K562 (cell line): ENCODE results near the gene ADGRE2. TPM values are rescaled to one million over a fixed set of nuclear protein-coding genes. Genes with fewer than 3 reads are reported as not detected.

Experiments used
- ATAC-seq: fragments of 200-7000 bp; cut with Tn5 transposase; 3 replicates; pipeline ENCODE4 v1.9.1; 2020; ENCODE audit warnings: moderate library complexity
- BruUV-seq: library from RNA; stranded (reverse); fragments of 400-500 nt; replicated peaks from 2 replicates; lab custom pipeline; 2021; lab: Mats Ljungman, UMichigan
- CTCF ChIA-PET: fragments of 300-600 bp; formaldehyde crosslinking; extraction: SDS; loops from one replicate; lab custom pipeline; 2021; ENCODE audit warnings: low intra/inter-chr PET ratio; lab: Yijun Ruan, JAX
- POLR2A ChIA-PET: fragments of 300-600, 350-650 bp; sonication (Branson Sonifier 250); formaldehyde crosslinking; extraction: SDS; loops from one replicate; lab custom pipeline; 2021; ENCODE audit warnings: antibody characterized with exemption, inconsistent platforms; lab: Yijun Ruan, JAX
- DNase-seq, 4 experiments: peaks; one replicate each; pipeline versions ENCODE4 v3.0.0 to v3.0.0-alpha.2; 2011 to 2018; ENCODE audit warnings: low spot score in 3 of 4, mixed read lengths in 3 of 4; ENCODE audit errors: extremely low read depth in 1 of 4
- FAIRE-seq: peaks from 2 replicates; lab custom pipeline; 2011; peaks lifted over from hg19 to GRCh38; lab: Jason Lieb, UNC
- H2AFZ ChIP-seq: 2 replicates; pipeline ENCODE4 v1.6.0; 2011; ENCODE audit warnings: low read depth, low read length, control low read depth, inconsistent platforms
- H3K27ac ChIP-seq: fragments of 200-600 bp; 3 replicates; pipeline ENCODE4 v1.8.0; 2011; ENCODE audit warnings: low read depth, mild to moderate bottlenecking, control low read depth, inconsistent platforms, low read length, moderate library complexity, mixed read lengths; ENCODE audit errors: extremely low read depth
- H3K27me3 ChIP-seq, 2 experiments: fragments of 300-600 bp in 1 of 2; 2 replicates in 1 of 2; 3 replicates in 1 of 2; pipeline versions ENCODE4 v1.6.0 to v1.8.0; 2011; ENCODE audit warnings: inconsistent platforms in 2 of 2, low read length in 2 of 2, mild to moderate bottlenecking in 1 of 2, mixed read lengths in 1 of 2, moderate library complexity in 1 of 2; ENCODE audit not compliant: control insufficient read depth in 2 of 2, insufficient read depth in 2 of 2
- H3K36me3 ChIP-seq: fragments of 300-600 bp; 3 replicates; pipeline ENCODE4 v1.8.0; 2011; ENCODE audit warnings: mild to moderate bottlenecking, low read length, inconsistent platforms; ENCODE audit not compliant: control insufficient read depth, insufficient read depth
- H3K4me1 ChIP-seq, 2 experiments: fragments of 200-600 bp in 1 of 2; replicated peaks in 1 of 2; 2 replicates in 1 of 2; 3 replicates in 1 of 2; pipeline versions ENCODE4 v1.5.1 to v1.8.0; 2011; ENCODE audit warnings: inconsistent platforms in 2 of 2, low read length in 2 of 2, mild to moderate bottlenecking in 1 of 2, mixed read lengths in 1 of 2, moderate library complexity in 1 of 2; ENCODE audit not compliant: control insufficient read depth in 2 of 2, insufficient read depth in 2 of 2
- H3K4me2 ChIP-seq: 2 replicates; pipeline ENCODE4 v1.6.1; 2011; ENCODE audit warnings: low read length, control low read depth, inconsistent platforms, mixed read lengths; ENCODE audit not compliant: insufficient read depth
- H3K4me3 ChIP-seq: fragments of 200-600 bp; sonication (generic), shearing (Covaris generic); 2 replicates; pipeline ENCODE4 v1.5.1; 2016; ENCODE audit warnings: control low read depth, inconsistent platforms
- H3K79me2 ChIP-seq: fragments of 200-600 bp; 3 replicates; pipeline ENCODE4 v1.8.0; 2011; ENCODE audit warnings: low read length, inconsistent platforms; ENCODE audit not compliant: control insufficient read depth, insufficient read depth
- H3K9ac ChIP-seq, 2 experiments: 2 replicates each; pipeline versions ENCODE4 v1.6.0 to v1.6.1; 2011; ENCODE audit warnings: low read depth in 2 of 2, low read length in 2 of 2, control low read depth in 1 of 2, inconsistent platforms in 1 of 2, mild to moderate bottlenecking in 1 of 2, mixed read lengths in 1 of 2; ENCODE audit not compliant: insufficient read depth in 1 of 2
- H3K9me1 ChIP-seq: one replicate; pipeline ENCODE4 v1.6.0; 2011; ENCODE audit warnings: inconsistent platforms, mild to moderate bottlenecking, low read length, moderate library complexity; ENCODE audit not compliant: control insufficient read depth, insufficient read depth
- H3K9me3 ChIP-seq: replicated peaks from 2 replicates; pipeline ENCODE4 v1.5.1; 2011; ENCODE audit warnings: low read depth, low read length, inconsistent platforms; ENCODE audit not compliant: control insufficient read depth, insufficient read depth
- H4K20me1 ChIP-seq: replicated peaks from 2 replicates; pipeline ENCODE4 v1.6.1; 2011; ENCODE audit warnings: low read length, inconsistent platforms, mixed read lengths; ENCODE audit not compliant: control insufficient read depth, insufficient read depth
- KDM1A ChIP-seq, 2 experiments: fragments of 450-650 bp; IDR thresholded peaks; 2 replicates each; pipeline ENCODE4 v1.6.1; 2016; ENCODE audit warnings: mild to moderate bottlenecking in 2 of 2
- NR2C2 ChIP-seq, 2 experiments: fragments of 200-800 bp in 1 of 2; sonication (Bioruptor generic) in 1 of 2; sonication (generic) in 1 of 2; formaldehyde crosslinking in 1 of 2; IDR thresholded peaks; 2 replicates each; pipeline versions ENCODE4 v1.6.1 to v1.8.0; 2016 to 2022; ENCODE audit warnings: mild to moderate bottlenecking in 1 of 2, missing compliant biosample characterization in 1 of 2, missing genetic modification characterization in 1 of 2, missing genetic modification reagents in 1 of 2
- WGBS: fragments of 100-300 bp; shearing (Covaris generic); methylation state at CpG from one replicate; pipeline ENCODE4 v1.1.6; 2016; ENCODE audit warnings: low coverage, mixed read lengths; ENCODE audit not compliant: insufficient coverage; ENCODE audit errors: missing lambda C conversion rate; 5-methylcytosine and 5-hydroxymethylcytosine counted together
- in situ Hi-C: fragments of 300-500 bp; cut with MboI; formaldehyde crosslinking; loops from 4 replicates; pipeline ENCODE4 v1.15.0; 2018; ENCODE audit warnings: inconsistent platforms, mixed read lengths
- intact Hi-C: fragments of 100-400 bp; cut with micrococcal nuclease; formaldehyde crosslinking; loops from 2 replicates; pipeline ENCODE4 v1.14.2; 2022
- polyA plus RNA-seq, 8 experiments: library from polyadenylated mRNA; depleted of rRNA in 4 of 8; stranded (reverse) in 5 of 8; unstranded in 3 of 8; fragments of >200 nt; fragmentation: Nextera tagmentation in 2 of 8; fragmentation: Illumina TruSeq in 1 of 8; extraction: Ambion mirVana in 2 of 8; extraction: Trizol in 1 of 8; gene quantifications; 2 replicates each; pipeline versions ENCODE4 v1.2.1 to v1.2.3, GENCODE V29; 2011 to 2014; ENCODE audit warnings: inconsistent platforms in 1 of 8, missing spikeins in 1 of 8
- total RNA-seq, 7 experiments: library from RNA; depleted of rRNA in 6 of 7; stranded (reverse); fragments of >200 nt in 6 of 7; fragmentation: Illumina TruSeq in 2 of 7; extraction: Trizol in 2 of 7; gene quantifications; 2 replicates each; pipeline versions ENCODE4 v1.2.1 to v1.2.3, GENCODE V29; 2011 to 2021; ENCODE audit warnings: low replicate concordance in 1 of 7
- TF ChIP-seq, protein P1 (sequence below), 2 experiments: IDR thresholded peaks; 2 replicates each; pipeline ENCODE4 v1.6.1; 2011; ENCODE audit warnings: borderline replicate concordance in 1 of 2, control low read depth in 1 of 2, low read depth in 1 of 2, low read length in 1 of 2, mild to moderate bottlenecking in 1 of 2, mixed read lengths in 1 of 2, moderate library complexity in 1 of 2; ENCODE audit not compliant: insufficient read depth in 1 of 2, insufficient read length in 1 of 2, poor library complexity in 1 of 2, severe bottlenecking in 1 of 2; ENCODE audit errors: extremely low read depth in 1 of 2
- TF ChIP-seq, protein P2 (sequence below): fragments of 450-650 bp; IDR thresholded peaks from 2 replicates; pipeline ENCODE4 v1.6.1; 2016; ENCODE audit warnings: mild to moderate bottlenecking
- TF ChIP-seq, protein P3 (sequence below): fragments of 450-650 bp; formaldehyde crosslinking; IDR thresholded peaks from 2 replicates; pipeline ENCODE4 v1.4.0; 2020; ENCODE audit warnings: mild to moderate bottlenecking, moderate library complexity
- TF ChIP-seq, protein P4 (sequence below), 3 experiments: IDR thresholded peaks in 2 of 3; conservative IDR thresholded peaks in 1 of 3; 2 replicates each; pipeline ENCODE4 v1.5.1; 2011 to 2012; ENCODE audit warnings: low read length in 3 of 3, mild to moderate bottlenecking in 3 of 3, control low read depth in 2 of 3, improper control_type of control experiment in 1 of 3, inconsistent platforms in 1 of 3, low read depth in 1 of 3, mixed read lengths in 1 of 3, moderate library complexity in 1 of 3; ENCODE audit not compliant: insufficient read depth in 2 of 3

Gene ADGRE2
- total and polyA plus RNA-seq, 9 of the 15 experiments (the other 6 are each of a cell fraction or from before 2014, with no cell fraction given): 4.3 to 17.3 (median 9.8) TPM

DNA sequence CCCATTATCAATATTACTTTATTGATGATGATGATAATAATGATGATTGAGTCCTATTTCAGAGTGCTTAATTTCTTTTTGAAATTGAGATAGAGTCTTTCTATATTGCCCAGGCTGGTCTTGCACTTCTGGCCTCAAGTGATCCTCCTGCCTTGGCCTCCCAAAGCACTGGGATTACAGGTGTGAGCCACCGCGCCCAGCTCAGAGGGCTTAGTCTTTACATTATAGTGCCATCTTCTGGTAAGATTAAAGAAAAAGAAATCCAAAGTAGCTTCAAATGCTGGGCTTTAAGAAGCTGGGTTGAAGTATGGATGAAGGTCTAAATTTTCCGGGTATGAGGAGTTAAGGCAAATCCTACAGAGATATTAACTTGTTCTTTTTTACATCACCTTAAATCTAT is 91.9 kb downstream of the ADGRE2 start:
- H3K9me1 ChIP-seq: no peaks in the 10 kb centered on the region
- peaks cover 0 to 4% of the 10 kb centered on the region in 2 experiments; a peak in 1 of 5 replicates for H3K27me3 ChIP-seq
- DNase-seq: peak in 1 of 4 experiments; percentile 48
- no peak overlapping the region for H2AFZ ChIP-seq
- ChIA-PET POLR2A (interaction anchor here (1.0 to 2.5 kb wide), 3 partner anchors 13 to 90 kb away, joined by 3 to 9 read pairs (median 3); partner anchors contain the start of gene ADGRE3), CTCF (interaction anchor here (0.6 to 1.3 kb wide), 2 partner anchors 111 to 132 kb away, joined by 4 read pairs; no protein-coding TSS in a partner anchor)
- no peak overlapping the region for H3K9ac ChIP-seq
- no peak for FAIRE-seq
- no peaks in the 10 kb centered on the region for H3K9me3 ChIP-seq
- no TSS peak for BruUV-seq
- 5% methylated on average over 3 of the region's 3 CpGs for WGBS
- in situ Hi-C loops: loop anchor here (5.0 kb wide), 1 partner anchor 114 kb away; the partner anchor contains the start of gene NDUFB7
- intact Hi-C loops: loop anchor here (1.0 kb wide), 1 partner anchor 112 kb away; no protein-coding TSS in a partner anchor
- H4K20me1 ChIP-seq: no peaks in the 10 kb centered on the region
- no peaks in the 10 kb centered on the region for H3K36me3 ChIP-seq
- H3K4me2 ChIP-seq: no peak overlapping the region
- no peak overlapping the region for H3K4me3 ChIP-seq
- ATAC-seq: no peak
- peaks cover 6% of the 10 kb centered on the region for H3K79me2 ChIP-seq
- no peak overlapping the region for H3K27ac ChIP-seq
- H3K4me1 ChIP-seq: peaks cover 3 to 8% of the 10 kb centered on the region in 2 experiments; a peak in 3 of 5 replicates
- TF ChIP-seq, protein P1, sequence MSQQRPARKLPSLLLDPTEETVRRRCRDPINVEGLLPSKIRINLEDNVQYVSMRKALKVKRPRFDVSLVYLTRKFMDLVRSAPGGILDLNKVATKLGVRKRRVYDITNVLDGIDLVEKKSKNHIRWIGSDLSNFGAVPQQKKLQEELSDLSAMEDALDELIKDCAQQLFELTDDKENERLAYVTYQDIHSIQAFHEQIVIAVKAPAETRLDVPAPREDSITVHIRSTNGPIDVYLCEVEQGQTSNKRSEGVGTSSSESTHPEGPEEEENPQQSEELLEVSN (IDR thresholded peaks at IDR 0.05; ENCODE audit: borderline replicate concordance in 1 of 2, extremely low read depth in 1 of 2, insufficient read depth in 1 of 2, insufficient read length in 1 of 2, low read depth in 1 of 2, low read length in 1 of 2, poor library complexity in 1 of 2, severe bottlenecking in 1 of 2): peak in 1 of 2 experiments; percentile 25
- TF ChIP-seq, protein P2, sequence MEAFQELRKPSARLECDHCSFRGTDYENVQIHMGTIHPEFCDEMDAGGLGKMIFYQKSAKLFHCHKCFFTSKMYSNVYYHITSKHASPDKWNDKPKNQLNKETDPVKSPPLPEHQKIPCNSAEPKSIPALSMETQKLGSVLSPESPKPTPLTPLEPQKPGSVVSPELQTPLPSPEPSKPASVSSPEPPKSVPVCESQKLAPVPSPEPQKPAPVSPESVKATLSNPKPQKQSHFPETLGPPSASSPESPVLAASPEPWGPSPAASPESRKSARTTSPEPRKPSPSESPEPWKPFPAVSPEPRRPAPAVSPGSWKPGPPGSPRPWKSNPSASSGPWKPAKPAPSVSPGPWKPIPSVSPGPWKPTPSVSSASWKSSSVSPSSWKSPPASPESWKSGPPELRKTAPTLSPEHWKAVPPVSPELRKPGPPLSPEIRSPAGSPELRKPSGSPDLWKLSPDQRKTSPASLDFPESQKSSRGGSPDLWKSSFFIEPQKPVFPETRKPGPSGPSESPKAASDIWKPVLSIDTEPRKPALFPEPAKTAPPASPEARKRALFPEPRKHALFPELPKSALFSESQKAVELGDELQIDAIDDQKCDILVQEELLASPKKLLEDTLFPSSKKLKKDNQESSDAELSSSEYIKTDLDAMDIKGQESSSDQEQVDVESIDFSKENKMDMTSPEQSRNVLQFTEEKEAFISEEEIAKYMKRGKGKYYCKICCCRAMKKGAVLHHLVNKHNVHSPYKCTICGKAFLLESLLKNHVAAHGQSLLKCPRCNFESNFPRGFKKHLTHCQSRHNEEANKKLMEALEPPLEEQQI: 0 out of 2 replicates have a peak, but pooled peaks have one; percentile 51
- TF ChIP-seq NR2C2 (CRISPR knock-in tag; IDR thresholded peaks at IDR 0.05): no peak
- TF ChIP-seq NR2C2 (tag; IDR thresholded peaks at IDR 0.05): 0 out of 2 replicates have a peak, but pooled peaks have one; percentile 15
- TF ChIP-seq, protein P3, sequence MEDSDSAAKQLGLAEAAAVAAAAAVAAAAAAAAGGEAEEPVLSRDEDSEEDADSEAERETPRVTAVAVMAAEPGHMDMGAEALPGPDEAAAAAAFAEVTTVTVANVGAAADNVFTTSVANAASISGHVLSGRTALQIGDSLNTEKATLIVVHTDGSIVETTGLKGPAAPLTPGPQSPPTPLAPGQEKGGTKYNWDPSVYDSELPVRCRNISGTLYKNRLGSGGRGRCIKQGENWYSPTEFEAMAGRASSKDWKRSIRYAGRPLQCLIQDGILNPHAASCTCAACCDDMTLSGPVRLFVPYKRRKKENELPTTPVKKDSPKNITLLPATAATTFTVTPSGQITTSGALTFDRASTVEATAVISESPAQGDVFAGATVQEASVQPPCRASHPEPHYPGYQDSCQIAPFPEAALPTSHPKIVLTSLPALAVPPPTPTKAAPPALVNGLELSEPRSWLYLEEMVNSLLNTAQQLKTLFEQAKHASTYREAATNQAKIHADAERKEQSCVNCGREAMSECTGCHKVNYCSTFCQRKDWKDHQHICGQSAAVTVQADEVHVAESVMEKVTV (CRISPR knock-in tag): 0 out of 2 replicates have a peak, but pooled peaks have one; percentile 44
- TF ChIP-seq, protein P4, sequence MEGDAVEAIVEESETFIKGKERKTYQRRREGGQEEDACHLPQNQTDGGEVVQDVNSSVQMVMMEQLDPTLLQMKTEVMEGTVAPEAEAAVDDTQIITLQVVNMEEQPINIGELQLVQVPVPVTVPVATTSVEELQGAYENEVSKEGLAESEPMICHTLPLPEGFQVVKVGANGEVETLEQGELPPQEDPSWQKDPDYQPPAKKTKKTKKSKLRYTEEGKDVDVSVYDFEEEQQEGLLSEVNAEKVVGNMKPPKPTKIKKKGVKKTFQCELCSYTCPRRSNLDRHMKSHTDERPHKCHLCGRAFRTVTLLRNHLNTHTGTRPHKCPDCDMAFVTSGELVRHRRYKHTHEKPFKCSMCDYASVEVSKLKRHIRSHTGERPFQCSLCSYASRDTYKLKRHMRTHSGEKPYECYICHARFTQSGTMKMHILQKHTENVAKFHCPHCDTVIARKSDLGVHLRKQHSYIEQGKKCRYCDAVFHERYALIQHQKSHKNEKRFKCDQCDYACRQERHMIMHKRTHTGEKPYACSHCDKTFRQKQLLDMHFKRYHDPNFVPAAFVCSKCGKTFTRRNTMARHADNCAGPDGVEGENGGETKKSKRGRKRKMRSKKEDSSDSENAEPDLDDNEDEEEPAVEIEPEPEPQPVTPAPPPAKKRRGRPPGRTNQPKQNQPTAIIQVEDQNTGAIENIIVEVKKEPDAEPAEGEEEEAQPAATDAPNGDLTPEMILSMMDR (IDR thresholded peaks at IDR 0.05 in 2 of 3, conservative IDR thresholded peaks at IDR 0.05 in 1 of 3; ENCODE audit: insufficient read depth in 2 of 3, low read depth in 1 of 3, low read length in 3 of 3): peak; percentile 32 to 49 (median 48); a peak in 5 of 6 replicates
- TF ChIP-seq KDM1A (IDR thresholded peaks at IDR 0.05): 0 out of 4 replicates have a peak, but pooled peaks of 1 of the 2 experiments have one; percentile 39
